DOHH2 (cell line): ENCODE results near the gene SOCS2.
"Not testable (repeated sequence)": the region's sequence is repeated elsewhere in the genome, so short reads cannot be mapped to it uniquely, and the experiment has no call there.

ENCODE experiments used
- CTCF ChIP-seq: fragments of 200-600 bp; sonication (generic); IDR thresholded peaks from one replicate; pipeline ENCODE4 v1.5.1; 2014; ENCODE audit warnings: antibody characterized with exemption, mild to moderate bottlenecking, low read depth, low read length; ENCODE audit not compliant: poor library complexity, severe bottlenecking
- EZH2phosphoT487 ChIP-seq: fragments of 200-600 bp; sonication (generic); IDR thresholded peaks from 2 replicates; pipeline ENCODE4 v1.6.1; 2017; ENCODE audit warnings: borderline replicate concordance, mild to moderate bottlenecking, antibody characterized with exemption, low read length, moderate library complexity, mixed read lengths

- TF ChIP-seq CTCF, EZH2phosphoT487: not testable (repeated sequence)
Measured at GRCh38 chr12:93557879-93558278, 14.6 kb upstream of the SOCS2 start.
